ENCODE results near the gene LGALS9.

DNA sequence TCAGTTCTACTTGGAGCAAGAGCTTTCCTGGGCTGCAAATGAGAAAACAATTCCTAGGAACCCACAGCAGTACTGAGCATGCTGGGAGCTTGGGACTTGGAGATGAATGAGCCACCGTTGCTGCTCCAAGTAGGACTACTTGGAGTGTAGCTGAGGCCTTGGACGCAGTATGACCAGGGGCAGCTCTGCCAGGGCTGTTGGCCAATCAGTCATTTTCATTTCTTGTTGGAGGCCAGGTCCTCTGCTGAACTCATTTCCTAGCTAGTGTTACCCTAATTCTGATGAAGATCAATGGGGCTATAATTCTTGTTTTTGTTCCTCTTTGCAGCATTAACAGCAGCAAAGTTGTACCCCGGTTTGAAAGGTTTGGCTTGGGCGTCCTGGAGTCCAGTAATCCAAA lies 8.0 kb upstream of the LGALS9 start:
- TF ChIP-seq CTCF (IDR thresholded peaks at IDR 0.05; ENCODE audit: low read depth, low read length) (no peak), EZH2phosphoT487 (IDR thresholded peaks at IDR 0.05; ENCODE audit: low read depth) (no peak)
